K562 (cell line): Measurements from ENCODE around the gene GTF2A1L. TPM values are rescaled to one million over a fixed set of nuclear protein-coding genes. Genes with fewer than 3 reads are reported as not detected.

ENCODE experiments used
- ATAC-seq: fragments of 200-7000 bp; cut with Tn5 transposase; 3 replicates; pipeline ENCODE4 v1.9.1; 2020; ENCODE audit warnings: moderate library complexity
- BruUV-seq: library from RNA; stranded (reverse); fragments of 400-500 nt; replicated peaks from 2 replicates; lab custom pipeline; 2021; lab: Mats Ljungman, UMichigan
- CTCF ChIA-PET: fragments of 300-600 bp; formaldehyde crosslinking; extraction: SDS; loops from one replicate; lab custom pipeline; 2021; ENCODE audit warnings: low intra/inter-chr PET ratio; lab: Yijun Ruan, JAX
- POLR2A ChIA-PET: fragments of 300-600, 350-650 bp; sonication (Branson Sonifier 250); formaldehyde crosslinking; extraction: SDS; loops from one replicate; lab custom pipeline; 2021; ENCODE audit warnings: antibody characterized with exemption, inconsistent platforms; lab: Yijun Ruan, JAX
- DNase-seq, 4 experiments: peaks; one replicate each; pipeline versions ENCODE4 v3.0.0 to v3.0.0-alpha.2; 2011 to 2018; ENCODE audit warnings: low spot score in 3 of 4, mixed read lengths in 3 of 4; ENCODE audit errors: extremely low read depth in 1 of 4
- FAIRE-seq: peaks from 2 replicates; lab custom pipeline; 2011; peaks lifted over from hg19 to GRCh38; lab: Jason Lieb, UNC
- H2AFZ ChIP-seq: 2 replicates; pipeline ENCODE4 v1.6.0; 2011; ENCODE audit warnings: low read depth, low read length, control low read depth, inconsistent platforms
- H3K27ac ChIP-seq: fragments of 200-600 bp; 3 replicates; pipeline ENCODE4 v1.8.0; 2011; ENCODE audit warnings: low read depth, mild to moderate bottlenecking, control low read depth, inconsistent platforms, low read length, moderate library complexity, mixed read lengths; ENCODE audit errors: extremely low read depth
- H3K27me3 ChIP-seq, 2 experiments: fragments of 300-600 bp in 1 of 2; 2 replicates in 1 of 2; 3 replicates in 1 of 2; pipeline versions ENCODE4 v1.6.0 to v1.8.0; 2011; ENCODE audit warnings: inconsistent platforms in 2 of 2, low read length in 2 of 2, mild to moderate bottlenecking in 1 of 2, mixed read lengths in 1 of 2, moderate library complexity in 1 of 2; ENCODE audit not compliant: control insufficient read depth in 2 of 2, insufficient read depth in 2 of 2
- H3K36me3 ChIP-seq: fragments of 300-600 bp; 3 replicates; pipeline ENCODE4 v1.8.0; 2011; ENCODE audit warnings: mild to moderate bottlenecking, low read length, inconsistent platforms; ENCODE audit not compliant: control insufficient read depth, insufficient read depth
- H3K4me1 ChIP-seq, 2 experiments: fragments of 200-600 bp in 1 of 2; replicated peaks in 1 of 2; 2 replicates in 1 of 2; 3 replicates in 1 of 2; pipeline versions ENCODE4 v1.5.1 to v1.8.0; 2011; ENCODE audit warnings: inconsistent platforms in 2 of 2, low read length in 2 of 2, mild to moderate bottlenecking in 1 of 2, mixed read lengths in 1 of 2, moderate library complexity in 1 of 2; ENCODE audit not compliant: control insufficient read depth in 2 of 2, insufficient read depth in 2 of 2
- H3K4me2 ChIP-seq: 2 replicates; pipeline ENCODE4 v1.6.1; 2011; ENCODE audit warnings: low read length, control low read depth, inconsistent platforms, mixed read lengths; ENCODE audit not compliant: insufficient read depth
- H3K4me3 ChIP-seq: fragments of 200-600 bp; sonication (generic), shearing (Covaris generic); 2 replicates; pipeline ENCODE4 v1.5.1; 2016; ENCODE audit warnings: control low read depth, inconsistent platforms
- H3K79me2 ChIP-seq: fragments of 200-600 bp; 3 replicates; pipeline ENCODE4 v1.8.0; 2011; ENCODE audit warnings: low read length, inconsistent platforms; ENCODE audit not compliant: control insufficient read depth, insufficient read depth
- H3K9ac ChIP-seq, 2 experiments: 2 replicates each; pipeline versions ENCODE4 v1.6.0 to v1.6.1; 2011; ENCODE audit warnings: low read depth in 2 of 2, low read length in 2 of 2, control low read depth in 1 of 2, inconsistent platforms in 1 of 2, mild to moderate bottlenecking in 1 of 2, mixed read lengths in 1 of 2; ENCODE audit not compliant: insufficient read depth in 1 of 2
- H3K9me1 ChIP-seq: one replicate; pipeline ENCODE4 v1.6.0; 2011; ENCODE audit warnings: inconsistent platforms, mild to moderate bottlenecking, low read length, moderate library complexity; ENCODE audit not compliant: control insufficient read depth, insufficient read depth
- H3K9me3 ChIP-seq: replicated peaks from 2 replicates; pipeline ENCODE4 v1.5.1; 2011; ENCODE audit warnings: low read depth, low read length, inconsistent platforms; ENCODE audit not compliant: control insufficient read depth, insufficient read depth
- H4K20me1 ChIP-seq: replicated peaks from 2 replicates; pipeline ENCODE4 v1.6.1; 2011; ENCODE audit warnings: low read length, inconsistent platforms, mixed read lengths; ENCODE audit not compliant: control insufficient read depth, insufficient read depth
- BRCA1 ChIP-seq, 2 experiments: fragments of 450-650 bp in 1 of 2; sonication (generic) in 1 of 2; formaldehyde crosslinking in 1 of 2; IDR thresholded peaks; 2 replicates each; pipeline versions ENCODE4 v1.5.0 to v1.6.1; 2017 to 2020; ENCODE audit warnings: mild to moderate bottlenecking in 1 of 2, missing genetic modification reagents in 1 of 2
- CBX2 ChIP-seq: fragments of 200-600 bp; sonication (generic); IDR thresholded peaks from one replicate; pipeline ENCODE4 v1.6.1; 2012; ENCODE audit warnings: mild to moderate bottlenecking, low read length, inconsistent platforms; ENCODE audit not compliant: insufficient read depth, poor library complexity, severe bottlenecking
- IRF9 ChIP-seq: fragments of 450-650 bp; IDR thresholded peaks from 2 replicates; pipeline ENCODE4 v1.6.1; 2016; ENCODE audit warnings: missing biosample characterization, missing genetic modification characterization
- NRF1 ChIP-seq, 2 experiments: fragments of 450-650 bp; IDR thresholded peaks in 1 of 2; conservative IDR thresholded peaks in 1 of 2; 2 replicates each; pipeline ENCODE4 v1.6.1; 2014; ENCODE audit warnings: mild to moderate bottlenecking in 2 of 2
- SMARCC2 ChIP-seq: fragments of 450-650 bp; IDR thresholded peaks from 2 replicates; pipeline ENCODE4 v1.6.1; 2017; ENCODE audit warnings: antibody characterized with exemption, moderate library complexity, mild to moderate bottlenecking, low read depth
- SRSF9 ChIP-seq: fragments of 200-400 bp; formaldehyde crosslinking; IDR thresholded peaks from 2 replicates; pipeline ENCODE4 v1.6.1; 2017; ENCODE audit warnings: low read depth, low read length, borderline replicate concordance
- TOE1 ChIP-seq, 2 experiments: fragments of 450-650 bp in 1 of 2; sonication (generic) in 1 of 2; formaldehyde crosslinking in 1 of 2; IDR thresholded peaks; 2 replicates each; pipeline versions ENCODE4 v1.7.1 to v1.8.0; 2016 to 2022; ENCODE audit warnings: borderline replicate concordance in 2 of 2, mild to moderate bottlenecking in 2 of 2, antibody characterized with exemption in 1 of 2, inconsistent platforms in 1 of 2, low read depth in 1 of 2, missing genetic modification reagents in 1 of 2, moderate library complexity in 1 of 2
- ZNF134 ChIP-seq: fragments of 250-450 bp; sonication (Bioruptor Pico); conservative IDR thresholded peaks from 2 replicates; pipeline ENCODE4 v1.4.0; 2020
- ZNF431 ChIP-seq: sonication (generic); formaldehyde crosslinking; IDR thresholded peaks from 2 replicates; pipeline ENCODE4 v1.8.0; 2022; ENCODE audit warnings: mild to moderate bottlenecking, missing genetic modification reagents
- WGBS: fragments of 100-300 bp; shearing (Covaris generic); methylation state at CpG from one replicate; pipeline ENCODE4 v1.1.6; 2016; ENCODE audit warnings: low coverage, mixed read lengths; ENCODE audit not compliant: insufficient coverage; ENCODE audit errors: missing lambda C conversion rate; 5-methylcytosine and 5-hydroxymethylcytosine counted together
- in situ Hi-C: fragments of 300-500 bp; cut with MboI; formaldehyde crosslinking; loops from 4 replicates; pipeline ENCODE4 v1.15.0; 2018; ENCODE audit warnings: inconsistent platforms, mixed read lengths
- intact Hi-C: fragments of 100-400 bp; cut with micrococcal nuclease; formaldehyde crosslinking; loops from 2 replicates; pipeline ENCODE4 v1.14.2; 2022
- polyA plus RNA-seq, 8 experiments: library from polyadenylated mRNA; depleted of rRNA in 4 of 8; stranded (reverse) in 5 of 8; unstranded in 3 of 8; fragments of >200 nt; fragmentation: Nextera tagmentation in 2 of 8; fragmentation: Illumina TruSeq in 1 of 8; extraction: Ambion mirVana in 2 of 8; extraction: Trizol in 1 of 8; gene quantifications; 2 replicates each; pipeline versions ENCODE4 v1.2.1 to v1.2.3, GENCODE V29; 2011 to 2014; ENCODE audit warnings: inconsistent platforms in 1 of 8, missing spikeins in 1 of 8
- total RNA-seq, 7 experiments: library from RNA; depleted of rRNA in 6 of 7; stranded (reverse); fragments of >200 nt in 6 of 7; fragmentation: Illumina TruSeq in 2 of 7; extraction: Trizol in 2 of 7; gene quantifications; 2 replicates each; pipeline versions ENCODE4 v1.2.1 to v1.2.3, GENCODE V29; 2011 to 2021; ENCODE audit warnings: low replicate concordance in 1 of 7
- TF ChIP-seq, protein P1 (sequence below): fragments of 450-650 bp; IDR thresholded peaks from 2 replicates; pipeline ENCODE4 v1.6.1; 2017; ENCODE audit warnings: antibody characterized with exemption, mild to moderate bottlenecking
- TF ChIP-seq, protein P2 (sequence below): IDR thresholded peaks from 2 replicates; pipeline ENCODE4 v1.6.1; 2012; ENCODE audit warnings: low read depth, low read length, improper control_type of control experiment, borderline replicate concordance
- TF ChIP-seq, protein P3 (sequence below): fragments of 250-450 bp; sonication (Bioruptor Pico); IDR thresholded peaks from 2 replicates; pipeline ENCODE4 v1.6.1; 2021; ENCODE audit warnings: mild to moderate bottlenecking

The GTF2A1L gene
- total and polyA plus RNA-seq, 9 of the 15 experiments (the other 6 are each of a cell fraction or from before 2014, with no cell fraction given) = 0.05 to 0.35 (median 0.12) TPM; not detected in 5

DNA sequence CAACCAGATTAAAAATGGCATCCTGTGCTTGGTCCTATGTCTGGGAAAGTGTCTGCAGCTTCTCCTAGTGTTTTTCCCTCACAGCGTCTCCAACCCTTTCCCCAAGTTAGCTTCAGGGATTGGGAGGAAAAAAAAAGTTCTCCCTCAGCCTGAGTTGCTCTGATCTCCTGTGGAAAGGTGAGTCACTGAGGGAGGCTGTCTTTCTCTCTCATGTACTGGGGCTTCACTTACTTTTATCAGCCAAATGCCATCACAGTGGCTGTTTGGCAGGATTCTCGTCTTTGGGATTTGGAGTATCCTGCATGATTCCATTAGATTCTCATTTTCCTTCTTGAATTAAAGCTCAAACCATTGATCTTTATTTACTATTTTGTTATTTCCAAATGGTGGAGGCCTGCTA is 18.1 kb downstream of the GTF2A1L start:
- no TSS peak for BruUV-seq
- ATAC-seq (no peak), DNase-seq (no peak), FAIRE-seq (no peak)
- ChIA-PET POLR2A (no interaction called here), CTCF (no interaction called here)
- Histone ChIP-seq H3K27ac (no peak overlapping the region), H3K36me3 (no peaks in the 10 kb centered on the region), H3K79me2 (no peaks in the 10 kb centered on the region), H4K20me1 (no peaks in the 10 kb centered on the region), H3K27me3 (peaks cover 0 to 8% of the 10 kb centered on the region in 2 experiments; a peak in 1 of 5 replicates), H3K4me3 (no peak overlapping the region), H3K4me2 (no peak overlapping the region), H2AFZ (no peak overlapping the region), H3K9me3 (no peaks in the 10 kb centered on the region), H3K9me1 (no peaks in the 10 kb centered on the region), H3K9ac (no peak overlapping the region), H3K4me1 (peaks cover 0 to 7% of the 10 kb centered on the region in 2 experiments; a peak in 2 of 5 replicates)
- WGBS = 0% methylated on average over 2 of the region's 2 CpGs
- in situ Hi-C loops (no loop called here), intact Hi-C loops (no loop called here)
- TF ChIP-seq TOE1 (IDR thresholded peaks at IDR 0.05; ENCODE audit: borderline replicate concordance) = no peak
- TF ChIP-seq TOE1 (CRISPR knock-in tag; IDR thresholded peaks at IDR 0.05; ENCODE audit: borderline replicate concordance, low read depth) = no peak
- TF ChIP-seq, protein P1, sequence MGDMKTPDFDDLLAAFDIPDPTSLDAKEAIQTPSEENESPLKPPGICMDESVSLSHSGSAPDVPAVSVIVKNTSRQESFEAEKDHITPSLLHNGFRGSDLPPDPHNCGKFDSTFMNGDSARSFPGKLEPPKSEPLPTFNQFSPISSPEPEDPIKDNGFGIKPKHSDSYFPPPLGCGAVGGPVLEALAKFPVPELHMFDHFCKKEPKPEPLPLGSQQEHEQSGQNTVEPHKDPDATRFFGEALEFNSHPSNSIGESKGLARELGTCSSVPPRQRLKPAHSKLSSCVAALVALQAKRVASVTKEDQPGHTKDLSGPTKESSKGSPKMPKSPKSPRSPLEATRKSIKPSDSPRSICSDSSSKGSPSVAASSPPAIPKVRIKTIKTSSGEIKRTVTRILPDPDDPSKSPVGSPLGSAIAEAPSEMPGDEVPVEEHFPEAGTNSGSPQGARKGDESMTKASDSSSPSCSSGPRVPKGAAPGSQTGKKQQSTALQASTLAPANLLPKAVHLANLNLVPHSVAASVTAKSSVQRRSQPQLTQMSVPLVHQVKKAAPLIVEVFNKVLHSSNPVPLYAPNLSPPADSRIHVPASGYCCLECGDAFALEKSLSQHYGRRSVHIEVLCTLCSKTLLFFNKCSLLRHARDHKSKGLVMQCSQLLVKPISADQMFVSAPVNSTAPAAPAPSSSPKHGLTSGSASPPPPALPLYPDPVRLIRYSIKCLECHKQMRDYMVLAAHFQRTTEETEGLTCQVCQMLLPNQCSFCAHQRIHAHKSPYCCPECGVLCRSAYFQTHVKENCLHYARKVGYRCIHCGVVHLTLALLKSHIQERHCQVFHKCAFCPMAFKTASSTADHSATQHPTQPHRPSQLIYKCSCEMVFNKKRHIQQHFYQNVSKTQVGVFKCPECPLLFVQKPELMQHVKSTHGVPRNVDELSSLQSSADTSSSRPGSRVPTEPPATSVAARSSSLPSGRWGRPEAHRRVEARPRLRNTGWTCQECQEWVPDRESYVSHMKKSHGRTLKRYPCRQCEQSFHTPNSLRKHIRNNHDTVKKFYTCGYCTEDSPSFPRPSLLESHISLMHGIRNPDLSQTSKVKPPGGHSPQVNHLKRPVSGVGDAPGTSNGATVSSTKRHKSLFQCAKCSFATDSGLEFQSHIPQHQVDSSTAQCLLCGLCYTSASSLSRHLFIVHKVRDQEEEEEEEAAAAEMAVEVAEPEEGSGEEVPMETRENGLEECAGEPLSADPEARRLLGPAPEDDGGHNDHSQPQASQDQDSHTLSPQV = no peak
- TF ChIP-seq, protein P2, sequence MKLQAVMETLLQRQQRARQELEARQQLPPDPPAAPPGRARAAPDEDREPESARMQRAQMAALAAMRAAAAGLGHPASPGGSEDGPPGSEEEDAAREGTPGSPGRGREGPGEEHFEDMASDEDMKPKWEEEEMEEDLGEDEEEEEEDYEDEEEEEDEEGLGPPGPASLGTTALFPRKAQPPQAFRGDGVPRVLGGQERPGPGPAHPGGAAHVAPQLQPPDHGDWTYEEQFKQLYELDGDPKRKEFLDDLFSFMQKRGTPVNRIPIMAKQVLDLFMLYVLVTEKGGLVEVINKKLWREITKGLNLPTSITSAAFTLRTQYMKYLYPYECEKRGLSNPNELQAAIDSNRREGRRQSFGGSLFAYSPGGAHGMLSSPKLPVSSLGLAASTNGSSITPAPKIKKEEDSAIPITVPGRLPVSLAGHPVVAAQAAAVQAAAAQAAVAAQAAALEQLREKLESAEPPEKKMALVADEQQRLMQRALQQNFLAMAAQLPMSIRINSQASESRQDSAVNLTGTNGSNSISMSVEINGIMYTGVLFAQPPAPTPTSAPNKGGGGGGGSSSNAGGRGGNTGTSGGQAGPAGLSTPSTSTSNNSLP = no peak
- TF ChIP-seq CBX2 = no peak
- no peak for TF ChIP-seq ZNF431
- TF ChIP-seq IRF9 (tag) = no peak
- TF ChIP-seq, protein P3, sequence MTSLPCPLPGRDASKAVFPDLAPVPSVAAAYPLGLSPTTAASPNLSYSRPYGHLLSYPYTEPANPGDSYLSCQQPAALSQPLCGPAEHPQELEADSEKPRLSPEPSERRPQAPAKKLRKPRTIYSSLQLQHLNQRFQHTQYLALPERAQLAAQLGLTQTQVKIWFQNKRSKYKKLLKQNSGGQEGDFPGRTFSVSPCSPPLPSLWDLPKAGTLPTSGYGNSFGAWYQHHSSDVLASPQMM = no peak
- no peak for TF ChIP-seq SMARCC2
- TF ChIP-seq NRF1 (conservative IDR thresholded peaks at IDR 0.05 in 1 of 2, IDR thresholded peaks at IDR 0.05 in 1 of 2) = no peak
- TF ChIP-seq SRSF9 = no peak
- no peak for TF ChIP-seq BRCA1 (IDR thresholded peaks at IDR 0.05)
- no peak for TF ChIP-seq BRCA1 (CRISPR knock-in tag; IDR thresholded peaks at IDR 0.05)
- no peak for TF ChIP-seq ZNF134
